Activated CD4-positive, alpha-beta memory T cell treated with anti-CD3 and anti-CD28 coated beads, Interleukin-2, amount 10 ng/mL, durations not matched to agents 7 days and 5 days (primary cell): ENCODE data around the gene LIMD2. TPM values are rescaled to one million over a fixed set of nuclear protein-coding genes. Genes with fewer than 3 reads are reported as not detected.

Experiments used
- CTCF ChIA-PET: fragments of 350-600 bp; sonication (Branson Sonifier 250); formaldehyde crosslinking; loops from one replicate; lab custom pipeline; 2021; ENCODE audit warnings: antibody characterized with exemption, inconsistent platforms; lab: Charles Lee
- POLR2A ChIA-PET: fragments of 350-600 bp; sonication (Branson Sonifier 250); formaldehyde crosslinking; loops from one replicate; lab custom pipeline; 2021; ENCODE audit warnings: antibody characterized with exemption; lab: Charles Lee
- DNase-seq: peaks from one replicate; pipeline ENCODE4 v3.0.0-alpha.2; 2020
- H3K27ac Mint-ChIP-seq: one replicate; pipeline ENCODE4 v1.8.0; 2021; ENCODE audit warnings: mild to moderate bottlenecking, mixed read lengths
- H3K27me3 Mint-ChIP-seq: one replicate; pipeline ENCODE4 v1.8.0; 2021; ENCODE audit warnings: mixed read lengths
- H3K36me3 Mint-ChIP-seq: one replicate; pipeline ENCODE4 v1.8.0; 2021; ENCODE audit warnings: low read depth, mixed read lengths
- H3K4me1 Mint-ChIP-seq: one replicate; pipeline ENCODE4 v1.8.0; 2021; ENCODE audit warnings: mixed read lengths
- H3K4me3 Mint-ChIP-seq: one replicate; pipeline ENCODE4 v1.8.0; 2021; ENCODE audit warnings: mild to moderate bottlenecking, mixed read lengths
- H3K9me3 Mint-ChIP-seq: one replicate; pipeline ENCODE4 v1.8.0; 2021; ENCODE audit warnings: mixed read lengths
- total RNA-seq, 2 experiments: library from RNA; stranded (reverse); gene quantifications; one replicate each; pipeline ENCODE4 v1.2.3, GENCODE V29; 2021

LIMD2 gene
- total RNA-seq, 2 experiments from 2014 or later, result 394 to 401 TPM

DNA sequence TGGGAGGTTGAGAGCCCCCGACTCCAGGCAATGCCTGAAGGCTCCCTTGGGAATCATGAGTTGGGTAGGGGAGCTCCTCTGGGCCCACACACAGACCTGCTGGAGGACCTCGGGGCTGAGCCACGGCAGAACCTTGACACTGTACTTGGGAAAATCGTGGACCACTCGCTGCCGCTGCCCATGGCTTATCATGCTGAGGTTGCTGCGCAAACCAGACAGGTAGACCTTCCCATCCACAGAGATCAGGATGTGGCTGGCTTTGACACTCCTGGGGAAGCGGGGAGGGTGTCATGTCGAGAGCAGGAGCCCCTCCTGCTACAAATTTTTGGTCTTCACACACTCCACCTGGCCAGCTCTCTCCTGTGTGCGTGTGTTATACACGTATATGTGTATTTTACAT, 7.2 kb upstream of the LIMD2 start:
- no peaks in the 10 kb centered on the region for H3K27me3 Mint-ChIP-seq
- no peak for DNase-seq
- H3K4me3 Mint-ChIP-seq, result peak overlapping the region; percentile 13
- POLR2A ChIA-PET, result interaction anchor here (0.8 to 9.1 kb wide), 6 partner anchors 11 to 67 kb away, joined by 3 to 151 read pairs (median 8); partner anchors contain the start of genes CCDC47 and DDX42
- peaks cover 73% of the 10 kb centered on the region for H3K4me1 Mint-ChIP-seq
- peak overlapping the region; percentile 69 for H3K27ac Mint-ChIP-seq
- peaks cover 63% of the 10 kb centered on the region for H3K36me3 Mint-ChIP-seq
- CTCF ChIA-PET, result interaction anchor here (1.2 to 2.3 kb wide), 3 partner anchors 9 to 16 kb away, joined by 3 to 11 read pairs (median 4); no protein-coding TSS in a partner anchor
- no peaks in the 10 kb centered on the region for H3K9me3 Mint-ChIP-seq

DNA sequence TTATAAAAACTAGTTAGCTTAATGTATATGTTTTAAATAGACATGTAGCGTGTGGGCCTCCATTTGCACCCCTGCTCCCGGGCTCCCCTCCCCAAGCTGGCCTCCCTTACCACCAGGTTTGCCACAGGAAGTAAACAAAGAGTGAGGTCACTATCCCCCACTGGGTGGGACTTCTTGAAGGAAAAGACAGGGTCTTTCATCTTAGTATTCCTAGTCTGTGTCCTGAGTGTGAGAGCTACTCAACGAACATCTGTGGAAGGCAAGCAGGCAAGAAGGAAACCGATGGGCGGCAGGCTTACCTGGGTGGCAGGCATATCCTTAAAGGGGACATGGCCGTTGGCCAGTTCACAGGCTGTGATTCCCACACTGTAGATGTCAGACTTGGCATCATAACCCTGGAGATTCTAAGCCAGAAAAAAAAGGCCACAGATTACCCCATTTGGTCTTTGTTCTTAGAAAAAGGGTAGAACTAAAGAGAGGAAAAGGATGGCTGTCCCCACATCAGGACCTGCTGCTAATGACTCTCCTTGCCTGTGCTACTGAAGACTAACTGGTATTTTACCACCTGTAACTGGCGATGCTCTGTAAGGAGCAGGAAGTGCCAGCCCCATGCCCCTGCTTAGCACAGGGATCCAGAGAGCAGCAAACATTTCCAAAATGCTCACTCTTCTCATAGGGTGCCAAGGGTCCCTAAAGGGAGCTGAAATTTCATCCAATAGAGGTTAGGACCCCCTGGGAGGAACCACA, 6.6 kb upstream of the LIMD2 start:
- Mint-ChIP-seq H3K36me3 (peaks cover 68% of the 10 kb centered on the region), H3K27ac (peak overlapping the region; percentile 69), H3K4me3 (peak overlapping the region; percentile 37), H3K27me3 (no peaks in the 10 kb centered on the region), H3K9me3 (no peaks in the 10 kb centered on the region), H3K4me1 (peaks cover 78% of the 10 kb centered on the region)
- POLR2A ChIA-PET, result interaction anchor here (0.8 to 9.1 kb wide), 9 partner anchors 11 to 122 kb away, joined by 3 to 151 read pairs (median 4); partner anchors contain the start of genes CCDC47 and DDX42
- CTCF ChIA-PET, result interaction anchor here (1.2 to 2.3 kb wide), 3 partner anchors 8 to 16 kb away, joined by 3 to 11 read pairs (median 4); no protein-coding TSS in a partner anchor
- no peak for DNase-seq

GRCh38 chr17:63705657-63706056, 5.7 kb upstream of the LIMD2 start:
- POLR2A ChIA-PET, result interaction anchor here (1.2 to 9.1 kb wide), 9 partner anchors 7 to 122 kb away, joined by 4 to 151 read pairs (median 6); partner anchors contain the start of genes CCDC47 and DDX42
- no peaks in the 10 kb centered on the region for H3K9me3 Mint-ChIP-seq
- H3K36me3 Mint-ChIP-seq, result peaks cover 72% of the 10 kb centered on the region
- no peak overlapping the region for H3K4me3 Mint-ChIP-seq
- H3K4me1 Mint-ChIP-seq, result peaks cover 84% of the 10 kb centered on the region
- DNase-seq, result no peak
- CTCF ChIA-PET, result interaction anchor here (1.8 to 2.3 kb wide), 2 partner anchors 7 to 8 kb away, joined by 4 to 11 read pairs; no protein-coding TSS in a partner anchor
- H3K27me3 Mint-ChIP-seq, result no peaks in the 10 kb centered on the region
- peak overlapping the region; percentile 69 for H3K27ac Mint-ChIP-seq

- no peaks in the 10 kb centered on the region for H3K9me3 Mint-ChIP-seq
- CTCF ChIA-PET, result no interaction called here
Observed at GRCh38 chr17:63704836-63705235, 4.9 kb upstream of the LIMD2 start.

GRCh38 chr17:63704259-63704576, 4.3 kb upstream of the LIMD2 start:
- Mint-ChIP-seq H3K36me3 (peaks cover 59% of the 10 kb centered on the region), H3K4me3 (no peak overlapping the region), H3K4me1 (peaks cover 74% of the 10 kb centered on the region), H3K27me3 (no peaks in the 10 kb centered on the region), H3K9me3 (no peaks in the 10 kb centered on the region), H3K27ac (peak overlapping the region; percentile 99)
- DNase-seq, result no peak
- ChIA-PET POLR2A (interaction anchor here (1.5 to 12.5 kb wide), 4 partner anchors 8 to 70 kb away, joined by 4 to 178 read pairs (median 92); partner anchors contain the start of genes CCDC47, DDX42 and STRADA), CTCF (no interaction called here)

More at GRCh38 chr17:63704836-63705235, 4.9 kb upstream of the LIMD2 start:
- H3K27ac Mint-ChIP-seq, result peak overlapping the region; percentile 49
- H3K27me3 Mint-ChIP-seq, result no peaks in the 10 kb centered on the region
- no peak overlapping the region for H3K4me3 Mint-ChIP-seq
- POLR2A ChIA-PET, result interaction anchor here (5.7 to 9.1 kb wide), 3 partner anchors 8 to 36 kb away, joined by 74 to 151 read pairs (median 110); partner anchors contain the start of gene STRADA
- H3K36me3 Mint-ChIP-seq, result peaks cover 65% of the 10 kb centered on the region
- H3K4me1 Mint-ChIP-seq, result peaks cover 79% of the 10 kb centered on the region
- no peak for DNase-seq

DNA sequence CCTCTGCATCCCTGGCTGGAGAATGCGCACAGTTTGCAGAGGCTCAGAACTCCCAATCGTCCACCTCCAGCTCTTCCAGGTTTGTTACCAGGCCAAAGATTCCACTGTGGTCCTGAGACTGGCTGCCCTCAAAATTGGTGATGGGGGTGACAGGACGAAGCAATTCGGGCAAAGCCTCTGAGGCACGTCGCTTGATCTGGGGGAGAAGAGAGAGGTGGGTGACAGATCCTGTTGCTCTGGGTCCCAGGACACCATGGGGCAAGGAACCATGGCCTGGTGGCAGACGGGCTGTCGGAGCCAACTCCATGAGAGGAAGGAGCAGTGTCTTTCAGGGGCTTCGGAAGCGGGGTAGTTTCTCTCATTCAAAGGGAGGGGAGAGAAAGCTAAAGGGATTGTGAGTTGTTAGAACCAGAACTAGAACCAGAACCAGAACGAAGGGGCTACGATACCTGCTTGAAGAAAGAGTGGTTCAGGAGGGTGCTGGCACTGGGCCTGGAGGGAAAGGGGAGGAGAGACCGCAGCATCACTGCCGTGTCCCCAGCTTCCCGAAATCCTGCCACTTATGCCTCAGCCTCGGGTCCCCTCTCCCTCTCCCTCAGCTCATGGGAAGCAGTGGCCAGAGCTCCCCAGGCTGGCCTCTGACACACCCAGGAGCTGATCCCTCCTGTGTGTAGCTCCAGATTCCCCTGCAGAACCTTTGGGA, 3.8 kb upstream of the LIMD2 start:
- H3K36me3 Mint-ChIP-seq, result peaks cover 54% of the 10 kb centered on the region
- H3K9me3 Mint-ChIP-seq, result no peaks in the 10 kb centered on the region
- POLR2A ChIA-PET, result interaction anchor here (1.1 to 12.5 kb wide), 5 partner anchors 9 to 70 kb away, joined by 3 to 178 read pairs (median 74); partner anchors contain the start of genes CCDC47, DDX42 and STRADA
- DNase-seq, result no peak
- H3K4me3 Mint-ChIP-seq, result peak overlapping the region; percentile 87
- H3K4me1 Mint-ChIP-seq, result peaks cover 69% of the 10 kb centered on the region
- CTCF ChIA-PET, result interaction anchor here (1.1 kb wide), 1 partner anchor 8 kb away, joined by 3 read pairs; no protein-coding TSS in a partner anchor
- no peaks in the 10 kb centered on the region for H3K27me3 Mint-ChIP-seq
- peak overlapping the region; percentile 99 for H3K27ac Mint-ChIP-seq

DNA sequence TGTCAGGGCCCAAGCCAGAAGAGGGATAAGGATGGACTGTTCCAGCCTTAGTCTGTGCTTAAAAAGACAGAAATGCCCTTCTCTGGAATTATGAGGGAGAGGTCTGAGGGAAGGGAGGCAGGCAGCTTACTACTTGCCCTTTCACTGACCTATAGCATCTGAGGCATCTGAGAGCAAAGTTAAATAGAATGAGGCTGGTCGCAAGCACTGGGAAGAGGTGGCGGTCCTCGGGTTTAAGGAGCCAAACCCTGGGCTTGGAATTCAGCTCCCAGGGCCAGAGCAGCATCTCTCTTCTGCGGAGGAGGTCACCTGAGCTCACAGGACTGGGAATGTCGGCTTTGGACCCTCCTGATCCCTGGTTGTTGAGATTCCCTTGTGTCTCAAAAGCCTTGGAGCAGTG, 3.1 kb upstream of the LIMD2 start:
- no peak for DNase-seq
- no peaks in the 10 kb centered on the region for H3K27me3 Mint-ChIP-seq
- ChIA-PET CTCF (interaction anchor here (0.9 to 1.3 kb wide), 4 partner anchors 9 to 136 kb away, joined by 3 to 4 read pairs (median 3); partner anchors contain the start of gene CCDC47), POLR2A (interaction anchor here (0.6 to 12.5 kb wide), 17 partner anchors 9 to 278 kb away, joined by 3 to 178 read pairs (median 3); partner anchors contain the start of genes CCDC47, DDX42, MAP3K3 and SMARCD2)
- H3K9me3 Mint-ChIP-seq, result no peaks in the 10 kb centered on the region
- H3K4me1 Mint-ChIP-seq, result peaks cover 64% of the 10 kb centered on the region
- H3K36me3 Mint-ChIP-seq, result peaks cover 54% of the 10 kb centered on the region
- H3K4me3 Mint-ChIP-seq, result peak overlapping the region; percentile 87
- peak overlapping the region; percentile 99 for H3K27ac Mint-ChIP-seq

- H3K4me3 Mint-ChIP-seq, result peak overlapping the region; percentile 87
- no peak for DNase-seq
- CTCF ChIA-PET, result interaction anchor here (0.9 to 2.3 kb wide), 5 partner anchors 7 to 136 kb away, joined by 3 to 17 read pairs (median 3); partner anchors contain the start of gene CCDC47
- H3K4me1 Mint-ChIP-seq, result peaks cover 66% of the 10 kb centered on the region
- H3K27me3 Mint-ChIP-seq, result no peaks in the 10 kb centered on the region
- H3K27ac Mint-ChIP-seq, result peak overlapping the region; percentile 99
- H3K36me3 Mint-ChIP-seq, result peaks cover 58% of the 10 kb centered on the region
- POLR2A ChIA-PET, result interaction anchor here (0.6 to 12.5 kb wide), 18 partner anchors 9 to 277 kb away, joined by 3 to 178 read pairs (median 3); partner anchors contain the start of genes CCDC47, DDX42, MAP3K3 and SMARCD2
- H3K9me3 Mint-ChIP-seq, result no peaks in the 10 kb centered on the region
Observed at GRCh38 chr17:63702721-63703015, 2.7 kb upstream of the LIMD2 start.

- DNase-seq, result peak; percentile 85
- no peaks in the 10 kb centered on the region for H3K9me3 Mint-ChIP-seq
- H3K4me1 Mint-ChIP-seq, result peaks cover 68% of the 10 kb centered on the region
- ChIA-PET CTCF (interaction anchor here (0.9 to 2.3 kb wide), 7 partner anchors 8 to 137 kb away, joined by 3 to 17 read pairs (median 4); partner anchors contain the start of genes CCDC47 and DDX42), POLR2A (interaction anchor here (0.6 to 12.5 kb wide), 25 partner anchors 9 to 803 kb away, joined by 3 to 178 read pairs (median 3); partner anchors contain the start of genes CCDC47, DCAF7, DDX42 and MAP3K3)
- peak overlapping the region; percentile 99 for H3K27ac Mint-ChIP-seq
- no peaks in the 10 kb centered on the region for H3K27me3 Mint-ChIP-seq
- H3K4me3 Mint-ChIP-seq, result peak overlapping the region; percentile 87
- H3K36me3 Mint-ChIP-seq, result peaks cover 60% of the 10 kb centered on the region
Observed at GRCh38 chr17:63701868-63702720, 2.2 kb upstream of the LIMD2 start.

DNA sequence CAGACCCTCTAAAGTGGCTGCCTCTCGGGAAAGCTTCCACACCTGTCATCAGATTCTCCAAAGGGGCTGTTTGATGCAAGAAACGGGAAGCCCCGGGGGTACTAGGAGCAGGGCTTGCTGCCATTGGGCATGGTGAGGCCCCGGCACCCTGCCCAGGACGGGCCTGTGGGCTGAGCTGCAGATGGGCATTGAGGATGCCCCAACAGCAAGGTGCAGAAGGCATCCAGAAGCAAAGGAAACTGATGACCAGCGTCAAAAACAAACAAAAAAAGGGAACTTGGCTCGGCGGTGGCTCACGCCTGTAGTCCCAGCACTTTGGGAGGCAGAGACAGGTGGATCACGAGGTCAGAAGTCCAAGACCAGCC, 1.5 kb upstream of the LIMD2 start:
- ChIA-PET CTCF (interaction anchor here (0.8 to 2.3 kb wide), 4 partner anchors 9 to 147 kb away, joined by 4 to 17 read pairs (median 6); partner anchors contain the start of genes CCDC47 and DDX42), POLR2A (interaction anchor here (0.7 to 12.5 kb wide), 24 partner anchors 8 to 804 kb away, joined by 3 to 178 read pairs (median 5); partner anchors contain the start of genes CCDC47, DCAF7, DDX42 and MAP3K3)
- Mint-ChIP-seq H3K27me3 (no peaks in the 10 kb centered on the region), H3K9me3 (no peaks in the 10 kb centered on the region), H3K36me3 (peaks cover 66% of the 10 kb centered on the region), H3K27ac (peak overlapping the region; percentile 99), H3K4me3 (peak overlapping the region; percentile 87), H3K4me1 (peaks cover 68% of the 10 kb centered on the region)
- DNase-seq, result no peak
